H1 (cell line): Measurements from ENCODE around the gene DNAJC6. TPM values are rescaled to one million over a fixed set of nuclear protein-coding genes. Genes with fewer than 3 reads are reported as not detected.

Source experiments
- CTCF ChIA-PET: fragments of 300-600 bp; sonication (Branson Sonifier 250); formaldehyde crosslinking; loops from one replicate; lab custom pipeline; 2021; ENCODE audit not compliant: partially characterized antibody; lab: Charles Lee
- POLR2A ChIA-PET: fragments of 300-600 bp; sonication (Branson Sonifier 250); formaldehyde crosslinking; loops from one replicate; lab custom pipeline; 2021; ENCODE audit warnings: inconsistent platforms; ENCODE audit not compliant: partially characterized antibody; lab: Charles Lee
- DNase-seq, 2 experiments: peaks; one replicate each; pipeline versions ENCODE4 v3.0.0 to v3.0.0-alpha.2; 2010 to 2022; ENCODE audit warnings: low spot score in 2 of 2, low read depth in 1 of 2, mixed read lengths in 1 of 2
- FAIRE-seq: peaks from 2 replicates; lab custom pipeline; 2011; peaks lifted over from hg19 to GRCh38; lab: Jason Lieb, UNC
- H2AFZ ChIP-seq: 2 replicates; pipeline ENCODE4 v1.8.1; 2012; ENCODE audit warnings: low read length, inconsistent platforms
- H2AK5ac ChIP-seq: 2 replicates; pipeline ENCODE4 v1.6.1; 2013; ENCODE audit warnings: low read depth, low read length
- H2BK120ac ChIP-seq: replicated peaks from 2 replicates; pipeline ENCODE3; 2013; ENCODE audit warnings: low read depth, low read length, inconsistent platforms
- H2BK12ac ChIP-seq: 2 replicates; pipeline ENCODE4 v1.6.1; 2013; ENCODE audit warnings: low read depth, low read length
- H2BK15ac ChIP-seq: 2 replicates; pipeline ENCODE4 v1.6.1; 2013; ENCODE audit warnings: low read length
- H2BK20ac ChIP-seq: 2 replicates; pipeline ENCODE4 v1.6.1; 2013; ENCODE audit warnings: low read length
- H2BK5ac ChIP-seq: 2 replicates; pipeline ENCODE4 v1.6.1; 2013; ENCODE audit warnings: low read depth, low read length
- H3K14ac ChIP-seq: 2 replicates; pipeline ENCODE4 v1.6.1; 2013; ENCODE audit warnings: inconsistent platforms; ENCODE audit not compliant: insufficient read length
- H3K18ac ChIP-seq: 2 replicates; pipeline ENCODE4 v1.6.1; 2013; ENCODE audit warnings: low read length; ENCODE audit errors: extremely low read depth
- H3K23ac ChIP-seq: 2 replicates; pipeline ENCODE4 v1.6.1; 2013; ENCODE audit warnings: inconsistent platforms; ENCODE audit not compliant: insufficient read length
- H3K23me2 ChIP-seq: 2 replicates; pipeline ENCODE4 v1.6.1; 2013; ENCODE audit warnings: low read depth, low read length
- H3K27ac ChIP-seq: 2 replicates; pipeline ENCODE4 v1.6.1; 2011; ENCODE audit warnings: low read depth, low read length, inconsistent platforms
- H3K27me3 ChIP-seq, 4 experiments: replicated peaks in 1 of 4; 1 replicate in 1 of 4; 2 replicates in 3 of 4; pipeline versions ENCODE4 v1.6.1 to v1.8.1; 2011 to 2013; ENCODE audit warnings: low read length in 3 of 4, mild to moderate bottlenecking in 3 of 4, inconsistent platforms in 2 of 4, mixed read lengths in 2 of 4, moderate library complexity in 1 of 4; ENCODE audit not compliant: control insufficient read depth in 3 of 4, insufficient read depth in 3 of 4; ENCODE audit errors: extremely low read depth in 1 of 4
- H3K36me3 ChIP-seq, 4 experiments: 2 replicates each; pipeline versions ENCODE4 v1.6.1 to v1.8.1; 2011 to 2013; ENCODE audit warnings: mild to moderate bottlenecking in 4 of 4, low read length in 3 of 4, moderate library complexity in 2 of 4, control low read depth in 1 of 4, inconsistent platforms in 1 of 4; ENCODE audit not compliant: insufficient read depth in 4 of 4, control insufficient read depth in 2 of 4
- H3K4ac ChIP-seq: replicated peaks from 2 replicates; pipeline ENCODE3; 2013; ENCODE audit warnings: low read length, low read depth, mixed read lengths, inconsistent platforms; ENCODE audit not compliant: insufficient read length
- H3K4me1 ChIP-seq, 4 experiments: replicated peaks in 1 of 4; 1 replicate in 1 of 4; 2 replicates in 3 of 4; pipeline versions ENCODE4 v1.6.1 to v1.8.1; 2011 to 2013; ENCODE audit warnings: low read length in 3 of 4, inconsistent platforms in 2 of 4, mixed read lengths in 1 of 4; ENCODE audit not compliant: insufficient read depth in 4 of 4, control insufficient read depth in 3 of 4
- H3K4me2 ChIP-seq, 2 experiments: 2 replicates each; pipeline versions ENCODE4 v1.6.1 to v1.8.1; 2011 to 2013; ENCODE audit warnings: low read depth in 2 of 2, low read length in 2 of 2, control low read depth in 1 of 2, inconsistent platforms in 1 of 2, mild to moderate bottlenecking in 1 of 2; ENCODE audit not compliant: insufficient read depth in 1 of 2
- H3K4me3 ChIP-seq, 4 experiments: fragments of 200-600, 300-600 bp in 1 of 4; sonication (generic), shearing (Covaris generic), sonication (Bioruptor Twin) in 1 of 4; 2 replicates each; pipeline versions ENCODE4 v1.5.1 to v1.8.1; 2011 to 2016; ENCODE audit warnings: low read length in 4 of 4, low read depth in 3 of 4, control low read depth in 2 of 4, inconsistent platforms in 2 of 4, mild to moderate bottlenecking in 2 of 4, mixed read lengths in 1 of 4, moderate library complexity in 1 of 4; ENCODE audit not compliant: insufficient read depth in 2 of 4; ENCODE audit errors: extremely low read depth in 1 of 4
- H3K56ac ChIP-seq: replicated peaks from 2 replicates; pipeline ENCODE3; 2013; ENCODE audit warnings: low read depth, mild to moderate bottlenecking, mixed read lengths, low read length, inconsistent platforms; ENCODE audit not compliant: insufficient read length
- H3K79me1 ChIP-seq: 2 replicates; pipeline ENCODE4 v1.6.1; 2013; ENCODE audit warnings: low read depth, low read length, control low read depth
- H3K79me2 ChIP-seq, 2 experiments: 2 replicates each; pipeline versions ENCODE4 v1.6.1 to v1.8.1; 2012 to 2013; ENCODE audit warnings: low read length in 2 of 2, mild to moderate bottlenecking in 2 of 2, inconsistent platforms in 1 of 2; ENCODE audit not compliant: insufficient read depth in 2 of 2, control insufficient read depth in 1 of 2
- H3K9ac ChIP-seq, 4 experiments: replicated peaks in 1 of 4; 1 replicate in 1 of 4; 2 replicates in 3 of 4; pipeline versions ENCODE4 v1.6.1 to v1.8.1; 2011 to 2013; ENCODE audit warnings: low read depth in 3 of 4, low read length in 3 of 4, control low read depth in 2 of 4, mild to moderate bottlenecking in 2 of 4, moderate library complexity in 2 of 4, inconsistent platforms in 1 of 4; ENCODE audit errors: extremely low read depth in 1 of 4
- H3K9me3 ChIP-seq, 2 experiments: 2 replicates each; pipeline versions ENCODE4 v1.6.1 to v1.8.1; 2012 to 2013; ENCODE audit warnings: mild to moderate bottlenecking in 2 of 2, moderate library complexity in 2 of 2, control low read depth in 1 of 2, inconsistent platforms in 1 of 2, low read depth in 1 of 2, low read length in 1 of 2, mixed read lengths in 1 of 2; ENCODE audit not compliant: insufficient read depth in 2 of 2
- H4K20me1 ChIP-seq, 2 experiments: replicated peaks in 1 of 2; 2 replicates each; pipeline versions ENCODE3 to v1.8.1; 2011 to 2013; ENCODE audit warnings: inconsistent platforms in 2 of 2, low read length in 2 of 2, mild to moderate bottlenecking in 1 of 2; ENCODE audit not compliant: insufficient read depth in 2 of 2, control insufficient read depth in 1 of 2
- H4K5ac ChIP-seq: 2 replicates; pipeline ENCODE4 v1.6.1; 2013; ENCODE audit warnings: low read length, low read depth, mixed read lengths, inconsistent platforms; ENCODE audit not compliant: insufficient read length
- H4K8ac ChIP-seq: 2 replicates; pipeline ENCODE4 v1.8.0; 2013; ENCODE audit warnings: mild to moderate bottlenecking, moderate library complexity, low read length, inconsistent platforms; ENCODE audit not compliant: insufficient read depth; ENCODE audit errors: extremely low read depth
- H4K91ac ChIP-seq: replicated peaks from 2 replicates; pipeline ENCODE3; 2013; ENCODE audit warnings: low read length, mixed read lengths, inconsistent platforms; ENCODE audit not compliant: insufficient read length
- CBX5 ChIP-seq: fragments of 300-800, 300-1000 bp; sonication (generic); IDR thresholded peaks from 2 replicates; pipeline ENCODE4 v1.7.1; 2016; ENCODE audit warnings: antibody characterized with exemption, low read length, low read depth
- POU5F1 ChIP-seq: IDR thresholded peaks from 2 replicates; pipeline ENCODE4 v1.6.1; 2011; ENCODE audit warnings: low read depth, mild to moderate bottlenecking, low read length, moderate library complexity
- SP2 ChIP-seq: IDR thresholded peaks from 2 replicates; pipeline ENCODE4 v1.6.1; 2012; ENCODE audit warnings: mild to moderate bottlenecking, low read length, inconsistent platforms
- WGBS, 2 experiments: shearing (Covaris generic) in 1 of 2; methylation state at CpG; one replicate each; pipeline versions ENCODE4 v1.1.6 to v1.1.7; 2013 to 2015; ENCODE audit warnings: low lambda C conversion rate in 2 of 2, mixed read lengths in 2 of 2, inconsistent platforms in 1 of 2, low coverage in 1 of 2, missing lambda C conversion rate in 1 of 2; ENCODE audit not compliant: insufficient replicate concordance in 2 of 2, insufficient coverage in 1 of 2, insufficient read length in 1 of 2; ENCODE audit errors: extremely low coverage in 1 of 2, missing lambda C conversion rate in 1 of 2; 5-methylcytosine and 5-hydroxymethylcytosine counted together
- polyA plus RNA-seq, 7 experiments: library from polyadenylated mRNA; depleted of rRNA in 3 of 7; stranded (reverse) in 5 of 7; unstranded in 2 of 7; fragments of >200 nt in 5 of 7; fragments of 200-250 nt in 2 of 7; gene quantifications; 1 replicate in 5 of 7; 2 replicates in 1 of 7; 4 replicates in 1 of 7; pipeline versions ENCODE4 v1.2.1 to v1.2.3, GENCODE V29; 2011 to 2013; ENCODE audit warnings: missing spikeins in 2 of 7, mixed read lengths in 2 of 7
- total RNA-seq: library from RNA; stranded (reverse); fragmentation: NEBNext Ultra II Directional; extraction: Animal tissue kit (Norgen Biotek cat#: 25700); gene quantifications from 2 replicates; pipeline ENCODE4 v1.2.1, GENCODE V29; 2021

The DNAJC6 gene
- total and polyA plus RNA-seq, 2 of the 8 experiments (the other 6 are each of a cell fraction or from before 2014, with no cell fraction given): 1.6 to 3.0 TPM

- Histone ChIP-seq H3K4me3 (no peak overlapping the region), H3K4me1 (peaks cover 0 to 11% (median 7%) of the 10 kb centered on the region in 4 experiments; a peak in 5 of 7 replicates), H2BK20ac (no peak overlapping the region), H3K36me3 (no peaks in the 10 kb centered on the region; a peak in 1 of 8 replicates), H3K9ac (no peak overlapping the region), H2BK15ac (no peak overlapping the region), H4K8ac (no peak overlapping the region), H2BK12ac (no peak overlapping the region), H3K4me2 (no peak overlapping the region), H3K27me3 (no peaks in the 10 kb centered on the region; a peak in 1 of 7 replicates), H3K4ac (no peak overlapping the region), H2BK5ac (no peak overlapping the region), H3K18ac (no peak overlapping the region), H2BK120ac (no peak overlapping the region), H3K56ac (no peak overlapping the region), H2AFZ (no peak overlapping the region), H4K5ac (no peak overlapping the region), H2AK5ac (no peak overlapping the region), H3K27ac (no peak overlapping the region), H3K9me3 (peaks cover 0 to 9% of the 10 kb centered on the region in 2 experiments; a peak in 1 of 4 replicates), H3K23ac (no peak overlapping the region), H3K79me1 (no peaks in the 10 kb centered on the region), H3K14ac (no peak overlapping the region), H3K23me2 (peaks cover 1% of the 10 kb centered on the region; the same call in 1 of the 2 replicates), H4K20me1 (no peaks in the 10 kb centered on the region), H3K79me2 (no peaks in the 10 kb centered on the region), H4K91ac (no peak overlapping the region)
- no peak for DNase-seq
- CTCF ChIA-PET: interaction anchor here (0.7 to 5.0 kb wide), 10 partner anchors 8 to 465 kb away, joined by 3 to 27 read pairs (median 4); no protein-coding TSS in a partner anchor
- FAIRE-seq: no peak
- POLR2A ChIA-PET: interaction anchor here (0.7 to 1.5 kb wide), 2 partner anchors 8 kb away, joined by 3 to 5 read pairs; no protein-coding TSS in a partner anchor
- TF ChIP-seq POU5F1 (no peak), SP2 (no peak), CBX5 (no peak)
- 88% methylated on average over 1 of the region's 1 CpG; no CpG with 5 or more reads in 1 of the 2 experiments for WGBS, 2 experiments
These were observed 131.6 kb downstream of the DNAJC6 start for GRCh38 chr1:65440915-65441314.
